ENCODE results near the gene AARS2.

GRCh38 chr6:44255105-44255808 is 57.9 kb downstream of the AARS2 start:
- TF ChIP-seq CTCF (IDR thresholded peaks at IDR 0.05; ENCODE audit: low read depth, low read length, missing input control) (no peak), ATF3 (IDR thresholded peaks at IDR 0.05) (no peak), SP1 (IDR thresholded peaks at IDR 0.05) (no peak), EGR1 (IDR thresholded peaks at IDR 0.05; ENCODE audit: low read depth in 2 of 2) (no peak), MAX (IDR thresholded peaks at IDR 0.05) (no peak), TAF1 (conservative IDR thresholded peaks at IDR 0.05) (no peak), FOXA1 (IDR thresholded peaks at IDR 0.05) (no peak), YY1 (IDR thresholded peaks at IDR 0.05) (no peak), ZBTB33 (IDR thresholded peaks at IDR 0.05) (no peak), REST (IDR thresholded peaks at IDR 0.05) (no peak), GABPA (IDR thresholded peaks at IDR 0.05 in 1 of 2, conservative IDR thresholded peaks at IDR 0.05 in 1 of 2) (no peak), JUND (IDR thresholded peaks at IDR 0.05) (no peak), RAD21 (IDR thresholded peaks at IDR 0.05) (no peak), RXRA (IDR thresholded peaks at IDR 0.05) (no peak)
